Thyroid gland (tissue), 4 donors: ENCODE results near the gene NEDD4L. TPM values are rescaled to one million over a fixed set of nuclear protein-coding genes. Genes with fewer than 3 reads are reported as not detected.

ENCODE experiments used
- DNase-seq, 2 donors: peaks; one replicate each; pipeline ENCODE4 v3.0.0-alpha.2; 2019
- H3K27ac ChIP-seq, 3 donors: fragments of 200-600 bp; sonication (generic); 1 replicate in 2 of 3; 2 replicates in 1 of 3; pipeline ENCODE4 v1.5.1; 2016 to 2019; ENCODE audit warnings: mild to moderate bottlenecking in 1 of 3, moderate library complexity in 1 of 3
- H3K27me3 ChIP-seq: fragments of 200-600 bp; sonication (generic); one replicate; pipeline ENCODE4 v1.5.1; 2019
- H3K36me3 ChIP-seq, 2 donors: fragments of 200-600 bp; sonication (generic); one replicate each; pipeline ENCODE4 v1.5.1; 2016 to 2019
- H3K4me1 ChIP-seq, 2 donors: fragments of 200-600 bp; sonication (generic); one replicate each; pipeline ENCODE4 v1.5.1; 2017 to 2019
- H3K4me3 ChIP-seq, 3 donors: fragments of 200-600 bp; sonication (generic); replicated peaks in 1 of 3; 1 replicate in 2 of 3; 2 replicates in 1 of 3; pipeline ENCODE4 v1.5.1; 2016; ENCODE audit warnings: mild to moderate bottlenecking in 1 of 3
- H3K9me3 ChIP-seq: fragments of 200-600 bp; sonication (generic); one replicate; pipeline ENCODE4 v1.5.1; 2017
- POLR2A ChIP-seq, 2 donors: fragments of 450-650 bp; IDR thresholded peaks; one replicate each; pipeline ENCODE4 v1.6.1; 2017; ENCODE audit warnings: antibody characterized with exemption in 2 of 2, mild to moderate bottlenecking in 2 of 2, moderate library complexity in 1 of 2
- WGBS, 2 donors: methylation state at CpG; one replicate each; pipeline ENCODE4 v1.1.5; 2017; 5-methylcytosine and 5-hydroxymethylcytosine counted together
- intact Hi-C: fragments of 100-400 bp; cut with DNase I; formaldehyde crosslinking; loops from one replicate; pipeline ENCODE4 v1.15.1; 2023
- total RNA-seq, 4 donors: library from RNA; depleted of rRNA; stranded (reverse); fragments of >200 nt; gene quantifications; one replicate each; pipeline ENCODE4 v1.2.3, GENCODE V29; 2016
- TF ChIP-seq, protein P1 (sequence below), 6 experiments: fragments of 200-600 bp in 3 of 6; fragments of 450-650 bp in 3 of 6; sonication (generic) in 3 of 6; IDR thresholded peaks; one replicate each; pipeline ENCODE4 v1.5.1; 2016 to 2019; ENCODE audit warnings: antibody characterized with exemption in 6 of 6, mild to moderate bottlenecking in 2 of 6, inconsistent platforms in 1 of 6, moderate library complexity in 1 of 6

NEDD4L gene
- total RNA-seq, 4 donors from 2014 or later: 61.5 to 105 (median 78.0) TPM

DNA sequence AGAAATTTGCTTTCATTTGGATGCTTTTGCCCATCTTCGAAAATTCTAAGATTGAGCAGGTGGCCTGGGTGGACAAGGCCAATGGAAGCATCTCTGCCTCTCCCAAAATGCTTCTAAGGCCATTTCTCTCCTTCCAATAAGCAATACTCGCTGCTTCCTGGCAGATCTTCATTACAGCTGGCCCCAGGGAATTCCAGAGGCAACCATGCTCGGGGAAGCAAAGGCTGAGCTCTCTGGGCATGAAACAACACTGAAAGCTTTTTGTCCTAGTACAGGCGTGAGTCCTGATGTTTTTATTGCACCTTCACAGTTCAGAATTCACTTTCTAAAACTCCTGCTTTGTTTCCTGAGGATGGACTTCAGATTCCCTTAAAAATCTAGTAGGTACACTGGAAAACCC is 11.8 kb upstream of the NEDD4L start:
- no peak for TF ChIP-seq POLR2A (IDR thresholded peaks at IDR 0.05)
- TF ChIP-seq, protein P1, sequence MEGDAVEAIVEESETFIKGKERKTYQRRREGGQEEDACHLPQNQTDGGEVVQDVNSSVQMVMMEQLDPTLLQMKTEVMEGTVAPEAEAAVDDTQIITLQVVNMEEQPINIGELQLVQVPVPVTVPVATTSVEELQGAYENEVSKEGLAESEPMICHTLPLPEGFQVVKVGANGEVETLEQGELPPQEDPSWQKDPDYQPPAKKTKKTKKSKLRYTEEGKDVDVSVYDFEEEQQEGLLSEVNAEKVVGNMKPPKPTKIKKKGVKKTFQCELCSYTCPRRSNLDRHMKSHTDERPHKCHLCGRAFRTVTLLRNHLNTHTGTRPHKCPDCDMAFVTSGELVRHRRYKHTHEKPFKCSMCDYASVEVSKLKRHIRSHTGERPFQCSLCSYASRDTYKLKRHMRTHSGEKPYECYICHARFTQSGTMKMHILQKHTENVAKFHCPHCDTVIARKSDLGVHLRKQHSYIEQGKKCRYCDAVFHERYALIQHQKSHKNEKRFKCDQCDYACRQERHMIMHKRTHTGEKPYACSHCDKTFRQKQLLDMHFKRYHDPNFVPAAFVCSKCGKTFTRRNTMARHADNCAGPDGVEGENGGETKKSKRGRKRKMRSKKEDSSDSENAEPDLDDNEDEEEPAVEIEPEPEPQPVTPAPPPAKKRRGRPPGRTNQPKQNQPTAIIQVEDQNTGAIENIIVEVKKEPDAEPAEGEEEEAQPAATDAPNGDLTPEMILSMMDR (IDR thresholded peaks at IDR 0.05): no peak
- DNase-seq: peak; percentile 44 to 60
- Histone ChIP-seq H3K4me1 (peaks cover 15 to 23% of the 10 kb centered on the region in 2 donors), H3K36me3 (no peaks in the 10 kb centered on the region), H3K9me3 (no peaks in the 10 kb centered on the region), H3K27me3 (no peaks in the 10 kb centered on the region), H3K27ac (peak overlapping the region in 2 of 3 donors; percentile 21 to 53), H3K4me3 (no peak overlapping the region)
- intact Hi-C loops: no loop called here
- 28 to 36% methylated on average over 4 of the region's 4 CpGs for WGBS, 2 donors

DNA sequence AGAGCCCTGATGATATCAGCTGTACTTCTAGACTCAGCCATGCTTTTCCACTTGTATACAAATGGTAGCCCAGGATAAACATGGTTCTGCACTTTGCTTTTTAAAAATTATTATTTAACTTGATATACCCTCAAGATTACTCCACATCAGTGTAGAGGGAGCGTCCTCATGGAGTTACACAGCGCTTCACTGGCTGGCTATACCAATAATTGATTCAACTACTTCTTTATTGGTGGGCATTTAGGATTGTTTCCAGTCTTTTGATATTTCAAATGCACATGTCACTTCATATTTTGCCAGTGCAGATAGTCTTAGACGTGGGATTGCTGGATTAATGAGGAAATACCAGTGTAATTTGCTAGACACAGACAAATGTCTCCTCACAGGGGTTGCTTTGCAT is 10.8 kb upstream of the NEDD4L start:
- H3K9me3 ChIP-seq: no peaks in the 10 kb centered on the region
- H3K4me3 ChIP-seq: no peak overlapping the region
- TF ChIP-seq POLR2A (IDR thresholded peaks at IDR 0.05): no peak
- TF ChIP-seq, protein P1 (IDR thresholded peaks at IDR 0.05): no peak
- DNase-seq: peak in 1 of 2 donors; percentile 3
- intact Hi-C loops: no loop called here
- H3K27ac ChIP-seq: no peak overlapping the region
- 29 to 32% methylated on average over 3 of the region's 3 CpGs for WGBS, 2 donors
- peaks cover 15 to 23% of the 10 kb centered on the region in 2 donors for H3K4me1 ChIP-seq
- no peaks in the 10 kb centered on the region for H3K36me3 ChIP-seq
- H3K27me3 ChIP-seq: no peaks in the 10 kb centered on the region

DNA sequence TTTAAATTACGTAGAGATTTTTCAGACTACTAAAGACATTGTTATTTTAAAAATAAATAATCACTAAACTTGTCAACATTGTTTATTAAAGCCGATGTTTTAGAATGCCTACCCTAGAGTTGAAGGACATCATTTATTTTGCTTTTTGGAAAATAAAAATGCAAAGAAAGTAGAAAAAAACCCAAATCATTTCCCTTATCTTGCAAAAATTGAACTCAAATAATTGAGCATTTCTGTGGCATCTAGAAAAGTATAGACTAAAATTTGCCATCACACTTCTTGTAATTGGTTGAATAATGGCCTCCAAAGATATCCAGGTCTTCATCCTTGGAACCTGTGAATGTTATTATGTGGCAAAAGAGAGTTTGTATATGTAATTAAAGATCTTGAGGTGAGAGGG is 9.7 kb upstream of the NEDD4L start:
- no peak overlapping the region for H3K27ac ChIP-seq
- intact Hi-C loops: no loop called here
- no peaks in the 10 kb centered on the region for H3K27me3 ChIP-seq
- no peak for DNase-seq
- WGBS, 2 donors: 90 to 92% methylated on average over 2 of the region's 2 CpGs
- no peaks in the 10 kb centered on the region for H3K36me3 ChIP-seq
- H3K4me1 ChIP-seq: peaks cover 15 to 23% of the 10 kb centered on the region in 2 donors
- H3K9me3 ChIP-seq: no peaks in the 10 kb centered on the region
- no peak overlapping the region for H3K4me3 ChIP-seq
- no peak for TF ChIP-seq POLR2A (IDR thresholded peaks at IDR 0.05)
- TF ChIP-seq, protein P1 (IDR thresholded peaks at IDR 0.05): no peak

DNA sequence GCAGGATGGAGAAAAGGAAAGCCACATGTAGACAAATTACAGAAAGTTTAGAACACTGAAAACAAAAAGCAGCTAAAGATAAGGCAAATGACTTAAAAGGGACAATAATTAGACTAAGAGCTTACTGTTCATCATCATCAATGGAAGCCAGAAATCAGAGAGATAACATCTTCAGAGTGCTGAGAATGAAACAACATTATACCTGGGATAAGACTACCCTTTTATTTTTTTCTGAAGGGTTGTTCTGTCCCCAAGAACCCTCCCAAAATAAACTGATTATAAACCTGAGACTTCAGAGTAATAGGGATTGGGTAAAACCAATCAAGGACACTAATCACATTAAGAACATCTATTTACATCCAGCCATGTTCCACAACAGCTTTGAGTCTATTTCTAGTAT is 6.9 kb upstream of the NEDD4L start:
- no peak overlapping the region for H3K4me3 ChIP-seq
- H3K27me3 ChIP-seq: no peaks in the 10 kb centered on the region
- intact Hi-C loops: no loop called here
- DNase-seq: no peak
- no peak overlapping the region for H3K27ac ChIP-seq
- H3K9me3 ChIP-seq: no peaks in the 10 kb centered on the region
- no peaks in the 10 kb centered on the region for H3K36me3 ChIP-seq
- TF ChIP-seq, protein P1 (IDR thresholded peaks at IDR 0.05): no peak
- no peak for TF ChIP-seq POLR2A (IDR thresholded peaks at IDR 0.05)
- H3K4me1 ChIP-seq: peaks cover 15 to 21% of the 10 kb centered on the region in 2 donors

DNA sequence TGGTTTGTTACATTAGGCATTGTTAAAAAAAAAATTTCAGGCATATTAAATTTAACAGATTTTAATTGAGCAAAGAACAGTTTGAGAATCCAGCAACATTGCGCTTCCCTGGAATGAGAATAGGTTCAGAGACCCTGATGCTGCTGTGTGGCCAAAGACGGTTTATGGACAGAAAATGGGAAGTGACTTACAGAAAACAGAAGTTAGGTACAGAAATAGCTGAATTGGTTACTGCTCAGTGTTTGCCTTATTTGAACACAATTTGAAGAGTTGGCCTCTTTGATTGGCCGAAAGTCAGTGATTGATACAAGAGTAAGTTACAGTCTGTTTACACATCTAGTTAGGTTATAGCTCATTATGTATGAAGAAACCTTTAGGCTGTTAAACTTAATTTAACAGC is 6.0 kb upstream of the NEDD4L start:
- H3K36me3 ChIP-seq: no peaks in the 10 kb centered on the region
- intact Hi-C loops: no loop called here
- TF ChIP-seq, protein P1 (IDR thresholded peaks at IDR 0.05): no peak
- no peak for TF ChIP-seq POLR2A (IDR thresholded peaks at IDR 0.05)
- H3K4me3 ChIP-seq: no peak overlapping the region
- H3K4me1 ChIP-seq: peaks cover 14 to 16% of the 10 kb centered on the region in 2 donors
- 84 to 93% methylated on average over 3 of the region's 3 CpGs for WGBS, 2 donors
- no peak overlapping the region for H3K27ac ChIP-seq
- H3K9me3 ChIP-seq: no peaks in the 10 kb centered on the region
- no peaks in the 10 kb centered on the region for H3K27me3 ChIP-seq
- DNase-seq: no peak
